GM12878 (cell line): Measurements from ENCODE around the gene ZFP62. TPM values are rescaled to one million over a fixed set of nuclear protein-coding genes. Genes with fewer than 3 reads are reported as not detected.
A peak's percentile ranks its signal among the peaks of the same experiment; 100 is the strongest.

Experiments
- ATF7 ChIP-seq: fragments of 450-650 bp; IDR thresholded peaks from 2 replicates; pipeline ENCODE4 v1.6.1; 2016; ENCODE audit warnings: low read depth, mild to moderate bottlenecking
- BMI1 ChIP-seq: fragments of 450-650 bp; IDR thresholded peaks from 2 replicates; pipeline ENCODE4 v1.6.1; 2016; ENCODE audit warnings: mild to moderate bottlenecking, moderate library complexity, borderline replicate concordance
- BRCA1 ChIP-seq: IDR thresholded peaks from 2 replicates; pipeline ENCODE4 v1.6.1; 2011; ENCODE audit warnings: low read depth, low read length, improper control_type of control experiment
- CBFB ChIP-seq: IDR thresholded peaks from 2 replicates; pipeline ENCODE4 v1.6.1; 2016; ENCODE audit warnings: antibody characterized with exemption, low read depth
- CBX5 ChIP-seq: sonication (generic); IDR thresholded peaks from 2 replicates; pipeline ENCODE4 v1.6.1; 2016; ENCODE audit warnings: low read depth, moderate library complexity, mild to moderate bottlenecking, inconsistent platforms
- CEBPB ChIP-seq, 2 experiments: fragments of 150-350 bp in 1 of 2; IDR thresholded peaks; 2 replicates each; pipeline ENCODE4 v1.6.1; 2012 to 2014; ENCODE audit warnings: low read depth in 2 of 2, low read length in 2 of 2, borderline replicate concordance in 1 of 2, inconsistent platforms in 1 of 2
- CHD2 ChIP-seq: IDR thresholded peaks from 2 replicates; pipeline ENCODE4 v1.6.1; 2011; ENCODE audit warnings: low read depth, low read length, improper control_type of control experiment, borderline replicate concordance
- EP300 ChIP-seq, 2 experiments: fragments of 150-350 bp in 1 of 2; IDR thresholded peaks; 2 replicates each; pipeline ENCODE4 v1.6.1; 2011 to 2012; ENCODE audit warnings: low read depth in 2 of 2, low read length in 2 of 2, borderline replicate concordance in 1 of 2, improper control_type of control experiment in 1 of 2, inconsistent platforms in 1 of 2; ENCODE audit not compliant: control insufficient read depth in 1 of 2
- FOXK2 ChIP-seq: fragments of 450-650 bp; IDR thresholded peaks from 2 replicates; pipeline ENCODE4 v1.6.1; 2017; ENCODE audit warnings: mild to moderate bottlenecking, moderate library complexity
- FOXM1 ChIP-seq: IDR thresholded peaks from 2 replicates; pipeline ENCODE4 v1.6.1; 2012; ENCODE audit warnings: low read depth, mild to moderate bottlenecking, inconsistent platforms, low read length, moderate library complexity
- HDAC2 ChIP-seq: fragments of 200-600 bp; sonication (generic); IDR thresholded peaks from 2 replicates; pipeline ENCODE4 v1.6.1; 2017
- HDGF ChIP-seq: fragments of 450-650 bp; IDR thresholded peaks from 2 replicates; pipeline ENCODE4 v1.6.1; 2016; ENCODE audit warnings: antibody characterized with exemption
- KAT2A ChIP-seq: conservative IDR thresholded peaks from 2 replicates; pipeline ENCODE4 v1.6.1; 2011; ENCODE audit warnings: low read depth, low read length; ENCODE audit not compliant: control insufficient read depth
- NFYB ChIP-seq: IDR thresholded peaks from 2 replicates; pipeline ENCODE4 v1.6.1; 2011; ENCODE audit warnings: low read depth, mild to moderate bottlenecking, low read length, improper control_type of control experiment, moderate library complexity; ENCODE audit not compliant: insufficient read depth
- RAD51 ChIP-seq: fragments of 450-650 bp; IDR thresholded peaks from 2 replicates; pipeline ENCODE4 v1.6.1; 2016; ENCODE audit warnings: moderate library complexity, mild to moderate bottlenecking, inconsistent platforms
- RCOR1 ChIP-seq: conservative IDR thresholded peaks from 2 replicates; pipeline ENCODE4 v1.6.1; 2012; ENCODE audit warnings: low read depth, low read length, improper control_type of control experiment
- SREBF2 ChIP-seq: IDR thresholded peaks from 2 replicates; pipeline ENCODE4 v1.6.1; 2012; ENCODE audit warnings: mild to moderate bottlenecking, low read length
- STAT1 ChIP-seq: fragments of 450-650 bp; conservative IDR thresholded peaks from 2 replicates; pipeline ENCODE4 v1.6.1; 2014; ENCODE audit warnings: antibody characterized with exemption, mild to moderate bottlenecking
- STAT3 ChIP-seq: IDR thresholded peaks from 2 replicates; pipeline ENCODE4 v1.6.1; 2011; ENCODE audit warnings: low read depth, low read length, improper control_type of control experiment
- YBX1 ChIP-seq: fragments of 450-650 bp; IDR thresholded peaks from 2 replicates; pipeline ENCODE4 v1.6.1; 2016; ENCODE audit warnings: antibody characterized with exemption
- ZBED1 ChIP-seq: IDR thresholded peaks from 2 replicates; pipeline ENCODE4 v1.6.1; 2016; ENCODE audit warnings: borderline replicate concordance
- polyA plus RNA-seq, 11 experiments: library from polyadenylated mRNA; depleted of rRNA in 4 of 11; unstranded in 6 of 11; stranded (reverse) in 5 of 11; fragments of >200 nt; fragmentation: Nextera tagmentation in 4 of 11; fragmentation: Illumina TruSeq in 1 of 11; extraction: Ambion mirVana in 4 of 11; extraction: Trizol in 1 of 11; gene quantifications; 1 replicate in 1 of 11; 2 replicates in 10 of 11; pipeline versions ENCODE4 v1.2.1 to v1.2.3, GENCODE V29; 2011 to 2016; ENCODE audit warnings: inconsistent platforms in 2 of 11, missing spikeins in 2 of 11, low read depth in 1 of 11
- total RNA-seq, 4 experiments: library from RNA; depleted of rRNA in 3 of 4; stranded (reverse); fragments of >200 nt in 3 of 4; fragmentation: Illumina TruSeq in 1 of 4; extraction: Trizol in 1 of 4; gene quantifications; 2 replicates each; pipeline versions ENCODE4 v1.2.1 to v1.2.3, GENCODE V29; 2013 to 2021
- TF ChIP-seq, protein P1 (sequence below): fragments of 450-650 bp; IDR thresholded peaks from 2 replicates; pipeline ENCODE4 v1.6.1; 2017; ENCODE audit warnings: borderline replicate concordance
- TF ChIP-seq, protein P2 (sequence below): IDR thresholded peaks from 2 replicates; pipeline ENCODE4 v1.6.1; 2011; ENCODE audit warnings: low read depth, low read length, improper control_type of control experiment, borderline replicate concordance
- TF ChIP-seq, protein P3 (sequence below): IDR thresholded peaks from 2 replicates; pipeline ENCODE4 v1.6.1; 2012; ENCODE audit warnings: low read depth, low read length, improper control_type of control experiment
- TF ChIP-seq, protein P4 (sequence below): IDR thresholded peaks from 2 replicates; pipeline ENCODE4 v1.6.1; 2011; ENCODE audit warnings: borderline replicate concordance, low read depth, mild to moderate bottlenecking, moderate library complexity, low read length; ENCODE audit not compliant: insufficient read depth, poor library complexity, severe bottlenecking

Gene ZFP62
- total and polyA plus RNA-seq, 10 of the 15 experiments (the other 5 are each of a cell fraction or from before 2014, with no cell fraction given): 9.2 to 39.7 (median 21.1) TPM

DNA sequence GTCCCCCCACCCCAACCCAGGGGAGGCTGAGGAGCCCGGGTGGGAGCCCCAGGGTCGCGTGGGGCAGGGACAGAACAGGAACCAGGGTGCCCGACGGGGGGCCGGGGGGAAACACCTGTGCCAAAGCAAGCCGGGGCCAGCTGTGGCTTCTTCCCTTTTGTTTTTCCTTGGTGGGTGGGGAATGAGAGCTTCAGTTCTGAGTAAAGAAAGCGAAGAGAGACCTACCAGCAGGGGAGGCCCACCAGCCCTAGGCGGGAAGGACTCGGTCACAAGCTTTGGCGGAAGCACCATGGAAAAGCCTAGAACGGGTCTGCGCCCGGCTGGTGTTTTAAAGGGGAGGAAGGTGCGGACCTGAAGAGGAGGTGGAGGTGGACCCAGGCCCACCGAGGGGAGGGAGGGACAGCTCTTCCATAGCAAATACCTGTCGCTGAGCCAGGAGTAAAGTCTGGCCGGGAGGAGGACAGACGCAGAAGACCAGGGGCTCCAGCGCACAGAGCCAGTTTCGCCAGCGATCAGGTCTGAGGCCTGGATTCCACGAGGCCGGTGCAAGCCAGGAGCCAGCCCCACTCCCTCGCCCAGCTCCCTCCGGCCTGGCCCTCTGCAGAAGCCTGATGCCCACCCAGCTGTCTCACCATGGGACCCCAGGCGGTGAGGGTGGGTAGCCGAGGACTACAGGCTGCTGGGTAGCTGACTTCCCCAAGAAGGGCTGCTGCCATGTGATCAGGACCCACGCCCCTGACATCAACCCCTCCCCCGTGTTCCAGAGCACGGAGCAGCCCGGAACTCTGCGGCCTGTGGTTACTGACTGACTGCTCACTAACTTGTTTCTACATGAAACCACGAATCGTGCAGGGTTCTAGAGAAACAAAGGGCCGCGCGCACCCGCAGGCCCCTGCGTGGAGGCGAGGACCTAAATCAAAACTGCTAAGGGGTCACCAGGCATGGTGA lies 57.6 kb downstream of the ZFP62 start (continued):
- TF ChIP-seq, protein P1, sequence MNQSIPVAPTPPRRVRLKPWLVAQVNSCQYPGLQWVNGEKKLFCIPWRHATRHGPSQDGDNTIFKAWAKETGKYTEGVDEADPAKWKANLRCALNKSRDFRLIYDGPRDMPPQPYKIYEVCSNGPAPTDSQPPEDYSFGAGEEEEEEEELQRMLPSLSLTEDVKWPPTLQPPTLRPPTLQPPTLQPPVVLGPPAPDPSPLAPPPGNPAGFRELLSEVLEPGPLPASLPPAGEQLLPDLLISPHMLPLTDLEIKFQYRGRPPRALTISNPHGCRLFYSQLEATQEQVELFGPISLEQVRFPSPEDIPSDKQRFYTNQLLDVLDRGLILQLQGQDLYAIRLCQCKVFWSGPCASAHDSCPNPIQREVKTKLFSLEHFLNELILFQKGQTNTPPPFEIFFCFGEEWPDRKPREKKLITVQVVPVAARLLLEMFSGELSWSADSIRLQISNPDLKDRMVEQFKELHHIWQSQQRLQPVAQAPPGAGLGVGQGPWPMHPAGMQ: peak; percentile 55; the same call in 1 of the 2 replicates
- TF ChIP-seq RAD51 (peak; percentile 87), RCOR1 (no peak), YBX1 (no peak), STAT3 (no peak), HDAC2 (peak; percentile 39; the same call in 1 of the 2 replicates), CEBPB (IDR thresholded peaks at IDR 0.05; ENCODE audit: borderline replicate concordance in 1 of 2, low read depth in 2 of 2, low read length in 2 of 2) (no peak), CBFB (peak; percentile 99), FOXM1 (no peak), NFYB (no peak), BMI1 (no peak; the same call in 1 of the 2 replicates), CBX5 (no peak), SREBF2 (no peak), EP300 (IDR thresholded peaks at IDR 0.05; ENCODE audit: borderline replicate concordance in 1 of 2, control insufficient read depth in 1 of 2, low read depth in 2 of 2, low read length in 2 of 2) (peak; percentile 40 to 62; a peak in 3 of 4 replicates), CHD2 (peak; percentile 79), KAT2A (no peak), ZBED1 (peak; percentile 70; the same call in 1 of the 2 replicates), HDGF (peak; percentile 64; the same call in 1 of the 2 replicates), BRCA1 (no peak), ATF7 (peak; percentile 59), STAT1 (no peak), FOXK2 (peak; percentile 68; the same call in 1 of the 2 replicates)
- TF ChIP-seq, protein P2, sequence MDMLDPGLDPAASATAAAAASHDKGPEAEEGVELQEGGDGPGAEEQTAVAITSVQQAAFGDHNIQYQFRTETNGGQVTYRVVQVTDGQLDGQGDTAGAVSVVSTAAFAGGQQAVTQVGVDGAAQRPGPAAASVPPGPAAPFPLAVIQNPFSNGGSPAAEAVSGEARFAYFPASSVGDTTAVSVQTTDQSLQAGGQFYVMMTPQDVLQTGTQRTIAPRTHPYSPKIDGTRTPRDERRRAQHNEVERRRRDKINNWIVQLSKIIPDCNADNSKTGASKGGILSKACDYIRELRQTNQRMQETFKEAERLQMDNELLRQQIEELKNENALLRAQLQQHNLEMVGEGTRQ: peak; percentile 65
- TF ChIP-seq, protein P3, sequence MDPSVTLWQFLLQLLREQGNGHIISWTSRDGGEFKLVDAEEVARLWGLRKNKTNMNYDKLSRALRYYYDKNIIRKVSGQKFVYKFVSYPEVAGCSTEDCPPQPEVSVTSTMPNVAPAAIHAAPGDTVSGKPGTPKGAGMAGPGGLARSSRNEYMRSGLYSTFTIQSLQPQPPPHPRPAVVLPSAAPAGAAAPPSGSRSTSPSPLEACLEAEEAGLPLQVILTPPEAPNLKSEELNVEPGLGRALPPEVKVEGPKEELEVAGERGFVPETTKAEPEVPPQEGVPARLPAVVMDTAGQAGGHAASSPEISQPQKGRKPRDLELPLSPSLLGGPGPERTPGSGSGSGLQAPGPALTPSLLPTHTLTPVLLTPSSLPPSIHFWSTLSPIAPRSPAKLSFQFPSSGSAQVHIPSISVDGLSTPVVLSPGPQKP: no peak
- TF ChIP-seq, protein P4, sequence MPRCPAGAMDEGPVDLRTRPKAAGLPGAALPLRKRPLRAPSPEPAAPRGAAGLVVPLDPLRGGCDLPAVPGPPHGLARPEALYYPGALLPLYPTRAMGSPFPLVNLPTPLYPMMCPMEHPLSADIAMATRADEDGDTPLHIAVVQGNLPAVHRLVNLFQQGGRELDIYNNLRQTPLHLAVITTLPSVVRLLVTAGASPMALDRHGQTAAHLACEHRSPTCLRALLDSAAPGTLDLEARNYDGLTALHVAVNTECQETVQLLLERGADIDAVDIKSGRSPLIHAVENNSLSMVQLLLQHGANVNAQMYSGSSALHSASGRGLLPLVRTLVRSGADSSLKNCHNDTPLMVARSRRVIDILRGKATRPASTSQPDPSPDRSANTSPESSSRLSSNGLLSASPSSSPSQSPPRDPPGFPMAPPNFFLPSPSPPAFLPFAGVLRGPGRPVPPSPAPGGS: no peak
